GM18909 (cell line): Measurements from ENCODE around the gene NMNAT2.
A peak's percentile ranks its signal among the peaks of the same experiment; 100 is the strongest.
"Not testable (repeated sequence)": the region's sequence is repeated elsewhere in the genome, so short reads cannot be mapped to it uniquely, and the experiment has no call there.

ENCODE experiments used
- ATAC-seq: cut with Tn5 transposase; IDR thresholded peaks from one replicate; pipeline ENCODE4 v1.9.1; 2021; ENCODE audit warnings: mild to moderate bottlenecking; ENCODE audit not compliant: unreplicated experiment, poor library complexity

The NMNAT2 gene

GRCh38 chr1:183243161-183244050 lies 174.8 kb downstream of the NMNAT2 start:
- no peak for ATAC-seq

GRCh38 chr1:183242556-183242955 lies 175.6 kb downstream of the NMNAT2 start:
- no peak for ATAC-seq

- no peak for ATAC-seq
These were observed 176.7 kb downstream of the NMNAT2 start for GRCh38 chr1:183241471-183241870.

GRCh38 chr1:183240853-183241252 lies 177.3 kb downstream of the NMNAT2 start:
- ATAC-seq = not testable (repeated sequence)

- ATAC-seq = no peak
These were observed 177.7 kb downstream of the NMNAT2 start for GRCh38 chr1:183240526-183240825.

GRCh38 chr1:183239793-183240525 lies 178.2 kb downstream of the NMNAT2 start:
- ATAC-seq = no peak

- no peak for ATAC-seq
These were observed 178.9 kb downstream of the NMNAT2 start for GRCh38 chr1:183239220-183239742.

GRCh38 chr1:183238071-183238470 lies 180.1 kb downstream of the NMNAT2 start:
- ATAC-seq = no peak

GRCh38 chr1:183237046-183237445 lies 181.1 kb downstream of the NMNAT2 start:
- no peak for ATAC-seq

- no peak for ATAC-seq
These were observed 181.9 kb downstream of the NMNAT2 start for GRCh38 chr1:183236158-183236725.

GRCh38 chr1:183235503-183235902 lies 182.7 kb downstream of the NMNAT2 start:
- no peak for ATAC-seq

GRCh38 chr1:183234660-183235476 lies 183.3 kb downstream of the NMNAT2 start:
- no peak for ATAC-seq

- no peak for ATAC-seq
These were observed 185.1 kb downstream of the NMNAT2 start for GRCh38 chr1:183233113-183233512.

GRCh38 chr1:183231545-183231944 lies 186.6 kb downstream of the NMNAT2 start:
- no peak for ATAC-seq

GRCh38 chr1:183230413-183230812 lies 187.8 kb downstream of the NMNAT2 start:
- ATAC-seq = no peak

GRCh38 chr1:183228347-183229220 lies 189.6 kb downstream of the NMNAT2 start:
- no peak for ATAC-seq

GRCh38 chr1:183227422-183228346 lies 190.5 kb downstream of the NMNAT2 start:
- peak; percentile 61 for ATAC-seq

GRCh38 chr1:183226963-183227362 lies 191.2 kb downstream of the NMNAT2 start:
- no peak for ATAC-seq
